ENCODE measurements around the gene ADD1. TPM values are rescaled to one million over a fixed set of nuclear protein-coding genes. Genes with fewer than 3 reads are reported as not detected.

ADD1 gene
- total RNA-seq, 1 donor from 2014 or later: 274 TPM

DNA sequence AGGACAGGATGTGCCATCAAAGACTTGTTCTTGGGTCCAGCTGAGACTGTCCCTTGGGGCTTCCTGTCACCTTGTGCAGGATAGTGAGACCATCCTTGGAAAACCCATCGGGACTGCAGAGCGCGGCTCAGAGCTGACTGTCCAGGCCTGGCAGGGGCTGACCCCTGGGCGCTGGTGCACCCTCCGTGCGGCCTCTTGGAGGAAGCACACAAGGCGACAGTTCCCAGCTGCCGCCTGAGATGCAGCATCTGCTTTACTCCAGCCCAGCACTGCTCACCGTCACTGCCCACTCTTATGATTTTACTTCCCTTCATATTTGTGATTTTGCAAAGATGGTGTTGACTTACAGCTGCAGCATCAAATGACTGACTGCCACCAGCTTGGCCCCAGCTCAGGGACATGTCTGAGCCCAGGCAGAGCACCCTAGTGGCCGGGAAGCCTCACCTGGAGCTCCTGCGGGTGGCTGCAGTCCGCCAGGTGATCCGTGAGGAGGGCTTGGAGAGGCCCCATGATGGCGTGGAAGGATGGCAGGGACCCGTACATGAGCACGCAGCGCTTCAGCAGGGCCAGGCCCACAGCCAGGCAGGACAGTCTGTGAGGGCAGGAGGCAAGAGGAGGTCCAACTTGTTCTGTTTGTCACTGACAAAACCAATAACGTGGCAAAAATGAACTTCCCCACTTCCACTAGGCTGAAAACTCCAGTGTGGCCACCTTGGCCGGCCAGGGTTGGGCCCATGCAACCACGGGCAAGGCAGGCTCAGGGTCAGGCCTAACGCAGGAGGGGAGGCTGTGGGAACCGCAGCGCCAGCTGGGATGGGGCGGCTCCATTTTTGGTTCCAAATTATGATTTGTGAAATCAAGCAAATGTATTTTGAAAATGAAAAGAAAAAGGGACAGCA is 97.7 kb downstream of the ADD1 start:
- Mint-ChIP-seq H3K36me3 (ENCODE audit: unreplicated experiment) (peaks cover 44% of the 10 kb centered on the region), H3K27ac (ENCODE audit: unreplicated experiment) (no peak overlapping the region), H3K4me1 (ENCODE audit: unreplicated experiment) (peaks cover 6% of the 10 kb centered on the region), H3K4me3 (ENCODE audit: unreplicated experiment) (no peak overlapping the region), H3K9me3 (ENCODE audit: unreplicated experiment) (no peaks in the 10 kb centered on the region), H3K27me3 (ENCODE audit: unreplicated experiment) (no peaks in the 10 kb centered on the region)
- TF ChIP-seq, protein P1, sequence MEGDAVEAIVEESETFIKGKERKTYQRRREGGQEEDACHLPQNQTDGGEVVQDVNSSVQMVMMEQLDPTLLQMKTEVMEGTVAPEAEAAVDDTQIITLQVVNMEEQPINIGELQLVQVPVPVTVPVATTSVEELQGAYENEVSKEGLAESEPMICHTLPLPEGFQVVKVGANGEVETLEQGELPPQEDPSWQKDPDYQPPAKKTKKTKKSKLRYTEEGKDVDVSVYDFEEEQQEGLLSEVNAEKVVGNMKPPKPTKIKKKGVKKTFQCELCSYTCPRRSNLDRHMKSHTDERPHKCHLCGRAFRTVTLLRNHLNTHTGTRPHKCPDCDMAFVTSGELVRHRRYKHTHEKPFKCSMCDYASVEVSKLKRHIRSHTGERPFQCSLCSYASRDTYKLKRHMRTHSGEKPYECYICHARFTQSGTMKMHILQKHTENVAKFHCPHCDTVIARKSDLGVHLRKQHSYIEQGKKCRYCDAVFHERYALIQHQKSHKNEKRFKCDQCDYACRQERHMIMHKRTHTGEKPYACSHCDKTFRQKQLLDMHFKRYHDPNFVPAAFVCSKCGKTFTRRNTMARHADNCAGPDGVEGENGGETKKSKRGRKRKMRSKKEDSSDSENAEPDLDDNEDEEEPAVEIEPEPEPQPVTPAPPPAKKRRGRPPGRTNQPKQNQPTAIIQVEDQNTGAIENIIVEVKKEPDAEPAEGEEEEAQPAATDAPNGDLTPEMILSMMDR (IDR thresholded peaks at IDR 0.05): no peak
- no peak for DNase-seq (ENCODE audit: extremely low spot score, unreplicated experiment)

DNA sequence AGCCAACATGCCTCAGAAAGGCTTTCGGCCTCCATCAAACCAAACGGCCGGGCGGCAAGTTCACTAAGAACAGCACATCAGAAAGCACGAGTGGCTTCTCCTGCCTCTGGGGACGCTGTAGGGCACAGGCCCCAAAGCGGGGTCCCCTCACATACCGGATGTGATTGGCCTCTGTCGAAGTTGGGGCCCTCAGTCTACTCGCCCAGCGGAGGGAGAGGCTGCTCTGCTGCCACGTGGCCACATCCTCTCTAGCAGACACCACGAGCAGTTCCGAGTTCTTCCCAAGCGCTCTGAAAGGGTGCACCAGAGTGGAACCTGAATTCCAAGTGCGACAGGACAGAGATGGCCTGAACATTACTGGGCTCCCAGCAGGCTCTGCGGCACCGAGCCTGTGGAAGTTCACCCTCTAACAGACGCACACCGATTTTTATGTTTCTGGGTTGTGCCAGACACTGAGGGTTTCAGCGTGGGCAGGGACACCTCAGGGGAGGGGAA is 98.4 kb downstream of the ADD1 start:
- Mint-ChIP-seq H3K27ac (ENCODE audit: unreplicated experiment) (no peak overlapping the region), H3K27me3 (ENCODE audit: unreplicated experiment) (no peaks in the 10 kb centered on the region), H3K36me3 (ENCODE audit: unreplicated experiment) (peaks cover 47% of the 10 kb centered on the region), H3K9me3 (ENCODE audit: unreplicated experiment) (no peaks in the 10 kb centered on the region), H3K4me1 (ENCODE audit: unreplicated experiment) (no peaks in the 10 kb centered on the region), H3K4me3 (ENCODE audit: unreplicated experiment) (no peak overlapping the region)
- DNase-seq (ENCODE audit: extremely low spot score, unreplicated experiment): no peak
- TF ChIP-seq, protein P1 (IDR thresholded peaks at IDR 0.05): no peak

DNA sequence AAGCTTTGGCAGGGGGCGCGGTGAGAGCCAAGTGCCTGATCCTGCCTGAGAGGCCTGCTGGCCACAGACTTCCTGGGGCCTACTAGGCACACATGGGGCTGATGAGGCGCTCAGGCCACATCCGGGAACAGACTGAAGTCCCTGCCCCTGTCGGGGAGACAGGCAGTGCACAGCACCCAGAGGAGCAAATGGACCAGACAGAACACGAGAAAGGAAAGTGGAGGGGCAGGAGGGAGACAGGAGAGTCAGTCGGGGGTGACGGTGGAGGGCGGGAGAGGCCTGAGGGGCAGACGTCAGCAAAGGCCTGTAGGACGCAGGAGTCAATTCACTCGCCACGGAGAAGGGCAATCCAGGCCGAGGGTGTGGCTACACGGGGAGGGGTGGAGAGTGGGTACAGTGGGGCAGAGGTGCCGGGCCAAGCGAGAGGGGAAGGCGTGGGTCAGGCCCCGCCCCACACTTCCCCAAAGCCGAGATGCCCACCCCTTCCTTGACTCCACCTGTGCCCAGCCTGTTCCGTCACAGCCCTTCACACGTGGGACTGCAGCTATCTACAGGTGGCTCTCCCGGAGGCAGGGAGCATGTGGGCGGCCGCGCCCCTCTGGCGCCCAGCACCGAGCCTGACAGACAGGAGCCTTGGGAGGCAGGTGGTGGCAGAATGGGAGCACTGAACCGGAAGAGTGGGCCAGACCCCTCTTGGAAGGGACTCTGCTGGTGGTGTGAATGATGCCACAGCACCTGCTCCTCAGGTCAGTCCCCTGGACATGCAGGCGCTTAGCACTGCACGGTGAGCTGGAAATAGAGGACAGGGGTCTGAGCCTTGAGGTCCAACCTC is 99.1 kb downstream of the ADD1 start:
- TF ChIP-seq, protein P1 (IDR thresholded peaks at IDR 0.05): no peak
- H3K4me3 Mint-ChIP-seq (ENCODE audit: unreplicated experiment): no peak overlapping the region

DNA sequence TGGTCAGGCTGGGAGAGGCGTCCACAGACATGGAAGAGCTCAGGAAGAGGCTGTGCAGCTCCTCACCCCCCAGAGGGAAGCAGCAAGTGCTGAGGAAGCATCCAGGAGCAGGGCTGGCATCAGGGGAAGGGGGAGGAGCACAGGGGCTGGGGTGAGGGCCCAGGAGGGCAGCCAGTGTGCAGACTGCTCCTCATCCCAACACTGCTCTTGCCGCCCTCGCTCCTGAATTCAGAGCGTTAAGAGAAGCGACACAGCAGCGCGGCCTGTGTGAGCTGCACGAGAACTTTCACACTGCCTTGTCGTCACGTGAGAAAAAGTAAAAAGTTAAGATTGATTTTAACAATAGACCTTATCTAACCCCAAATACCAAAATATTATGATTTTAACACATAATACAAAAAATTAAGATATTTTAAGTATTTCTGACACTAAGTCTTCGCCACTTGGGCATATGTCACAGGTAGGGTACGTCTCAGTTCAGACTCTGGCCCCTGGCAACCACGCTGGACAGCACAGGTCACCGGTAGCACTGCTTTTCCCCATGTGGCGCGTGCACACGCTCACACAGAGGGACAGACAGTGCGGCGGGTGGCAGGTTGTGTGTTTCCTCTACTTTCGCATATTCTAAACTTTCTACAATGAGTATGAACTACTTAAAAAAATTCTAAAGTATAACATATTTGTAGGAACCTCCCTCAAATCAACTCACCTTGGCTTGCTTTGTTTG is 99.9 kb downstream of the ADD1 start:
- H3K4me1 Mint-ChIP-seq (ENCODE audit: unreplicated experiment): no peaks in the 10 kb centered on the region
- peaks cover 52% of the 10 kb centered on the region for H3K36me3 Mint-ChIP-seq (ENCODE audit: unreplicated experiment)
- TF ChIP-seq, protein P1 (IDR thresholded peaks at IDR 0.05): no peak
- H3K9me3 Mint-ChIP-seq (ENCODE audit: unreplicated experiment): no peaks in the 10 kb centered on the region
- no peaks in the 10 kb centered on the region for H3K27me3 Mint-ChIP-seq (ENCODE audit: unreplicated experiment)
- no peak overlapping the region for H3K27ac Mint-ChIP-seq (ENCODE audit: unreplicated experiment)
- H3K4me3 Mint-ChIP-seq (ENCODE audit: unreplicated experiment): no peak overlapping the region
- no peak for DNase-seq (ENCODE audit: extremely low spot score, unreplicated experiment)

More for the DNA sequence above, 99.1 kb downstream of the ADD1 start:
- H3K36me3 Mint-ChIP-seq (ENCODE audit: unreplicated experiment): peaks cover 52% of the 10 kb centered on the region
- no peaks in the 10 kb centered on the region for H3K4me1 Mint-ChIP-seq (ENCODE audit: unreplicated experiment)
- H3K9me3 Mint-ChIP-seq (ENCODE audit: unreplicated experiment): no peaks in the 10 kb centered on the region
- DNase-seq (ENCODE audit: extremely low spot score, unreplicated experiment): no peak
- H3K27ac Mint-ChIP-seq (ENCODE audit: unreplicated experiment): no peak overlapping the region
- H3K27me3 Mint-ChIP-seq (ENCODE audit: unreplicated experiment): no peaks in the 10 kb centered on the region

Data from osteocyte (in vitro differentiated cells).